ENCODE measurements around the gene ARFGEF3. TPM values are rescaled to one million over a fixed set of nuclear protein-coding genes. Genes with fewer than 3 reads are reported as not detected.

ARFGEF3 gene
- total RNA-seq, 2 donors from 2014 or later = 3.6 to 8.0 TPM

DNA sequence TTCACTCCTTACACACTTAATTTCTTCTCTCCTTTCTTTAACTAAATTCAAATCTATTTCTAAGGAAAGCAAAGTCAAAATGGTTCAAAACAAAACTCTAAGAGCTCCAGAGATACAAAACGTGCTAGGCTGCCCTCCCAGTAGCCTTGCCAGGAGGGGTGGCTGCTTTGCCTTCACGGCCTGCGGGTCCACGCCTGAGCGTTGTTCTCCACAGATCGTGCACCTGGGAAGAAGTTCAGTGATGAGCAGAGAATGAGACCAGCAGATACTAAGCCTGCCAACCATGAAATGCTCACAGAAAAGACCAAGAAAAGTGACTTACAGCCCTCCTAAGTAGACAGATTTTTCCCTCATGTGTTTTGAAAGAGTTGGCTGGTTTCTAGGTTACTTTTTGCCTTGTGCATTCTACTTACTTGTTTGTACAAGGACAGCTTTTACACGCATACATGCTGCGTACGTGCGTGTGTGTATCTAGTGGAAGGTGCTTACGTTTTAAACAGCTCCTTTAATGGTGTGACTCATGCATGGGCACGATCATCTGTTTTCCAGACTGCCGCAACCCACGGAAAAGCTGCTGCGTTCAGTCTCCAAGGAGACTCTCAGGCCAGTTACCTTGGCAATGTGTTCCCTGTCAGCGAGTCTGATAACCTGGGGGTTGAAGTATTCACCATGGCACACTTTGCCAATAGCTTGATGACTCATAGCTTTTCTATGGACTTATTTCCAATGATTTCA is 88.9 kb downstream of the ARFGEF3 start:
- ATAC-seq (replicated peaks) = no peak
- Mint-ChIP-seq H3K27me3 (no peaks in the 10 kb centered on the region), H3K27ac (no peak overlapping the region), H3K4me1 (no peaks in the 10 kb centered on the region), H3K36me3 (ENCODE audit: low read depth) (no peaks in the 10 kb centered on the region), H3K4me3 (no peak overlapping the region), H3K9me3 (no peaks in the 10 kb centered on the region)

GRCh38 chr6:138253731-138254130 is 92.0 kb downstream of the ARFGEF3 start:
- no peaks in the 10 kb centered on the region for H3K9me3 Mint-ChIP-seq
- H3K4me3 Mint-ChIP-seq = no peak overlapping the region
- H3K27me3 Mint-ChIP-seq = no peaks in the 10 kb centered on the region
- H3K36me3 Mint-ChIP-seq (ENCODE audit: low read depth) = no peaks in the 10 kb centered on the region
- no peak overlapping the region for H3K27ac Mint-ChIP-seq
- ATAC-seq (replicated peaks) = no peak
- H3K4me1 Mint-ChIP-seq = no peaks in the 10 kb centered on the region

DNA sequence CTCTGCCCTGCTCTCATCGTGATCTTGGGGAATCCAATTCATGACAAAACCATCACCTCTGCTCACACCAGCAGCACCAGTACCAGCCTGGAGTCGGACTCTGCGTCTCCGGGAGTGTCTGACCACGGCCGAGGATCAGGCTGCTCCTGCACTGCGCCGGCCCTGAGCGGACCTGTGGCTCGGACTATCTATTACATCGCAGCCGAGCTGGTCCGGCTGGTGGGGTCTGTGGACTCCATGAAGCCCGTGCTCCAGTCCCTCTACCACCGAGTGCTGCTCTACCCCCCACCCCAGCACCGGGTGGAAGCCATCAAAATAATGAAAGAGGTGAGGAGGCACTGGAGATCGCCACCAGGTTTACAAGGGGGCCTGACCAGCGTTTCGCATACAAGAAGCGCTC is 93.7 kb downstream of the ARFGEF3 start:
- Mint-ChIP-seq H3K27me3 (peaks cover 3% of the 10 kb centered on the region), H3K27ac (no peak overlapping the region), H3K36me3 (ENCODE audit: low read depth) (no peaks in the 10 kb centered on the region), H3K4me3 (no peak overlapping the region), H3K9me3 (no peaks in the 10 kb centered on the region), H3K4me1 (no peaks in the 10 kb centered on the region)
- ATAC-seq (replicated peaks) = no peak

DNA sequence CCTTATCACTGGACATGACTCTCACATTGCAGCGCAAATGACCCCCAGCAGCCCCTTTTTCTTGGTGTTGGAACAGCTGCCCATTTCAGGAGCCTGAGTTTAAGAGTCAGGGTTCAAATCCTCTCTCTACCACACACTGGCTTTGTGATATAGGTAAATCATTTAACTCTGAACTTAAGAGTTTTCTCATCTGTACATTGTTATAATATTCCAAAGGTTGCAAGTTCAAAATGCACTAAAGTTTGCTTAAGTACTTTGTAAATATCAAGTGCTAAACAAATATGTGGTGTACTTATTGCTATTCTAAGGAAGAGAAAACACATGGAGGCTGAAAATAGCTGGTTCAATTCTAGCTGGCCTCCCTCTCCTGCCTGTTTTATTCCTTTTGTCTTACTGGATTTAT is 95.9 kb downstream of the ARFGEF3 start:
- ATAC-seq (replicated peaks) = no peak
- Mint-ChIP-seq H3K9me3 (no peaks in the 10 kb centered on the region), H3K4me1 (no peaks in the 10 kb centered on the region), H3K36me3 (ENCODE audit: low read depth) (no peaks in the 10 kb centered on the region), H3K4me3 (no peak overlapping the region), H3K27me3 (peaks cover 8% of the 10 kb centered on the region), H3K27ac (no peak overlapping the region)

DNA sequence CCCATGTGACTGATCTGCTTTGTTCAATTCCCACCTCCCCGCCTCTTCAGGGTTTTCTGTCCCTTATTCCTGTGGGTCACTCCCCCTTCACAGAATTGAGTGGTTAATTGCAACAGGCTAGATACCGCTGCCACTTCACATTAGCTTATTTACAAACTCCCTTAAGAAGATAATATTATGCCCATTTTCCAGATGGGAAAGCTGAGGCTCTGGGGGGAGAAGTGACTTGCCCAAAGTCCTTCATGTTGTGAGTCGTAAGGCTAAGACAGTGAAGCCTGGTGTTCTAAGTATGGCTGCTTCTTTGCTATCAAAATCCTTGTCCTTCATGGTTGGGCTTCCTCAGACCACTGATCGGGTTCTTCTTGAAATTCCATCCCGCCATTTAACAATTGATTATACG is 96.5 kb downstream of the ARFGEF3 start:
- Mint-ChIP-seq H3K4me3 (no peak overlapping the region), H3K36me3 (ENCODE audit: low read depth) (no peaks in the 10 kb centered on the region), H3K9me3 (no peaks in the 10 kb centered on the region), H3K27ac (no peak overlapping the region), H3K4me1 (no peaks in the 10 kb centered on the region), H3K27me3 (peaks cover 8% of the 10 kb centered on the region)
- no peak for ATAC-seq (replicated peaks)

DNA sequence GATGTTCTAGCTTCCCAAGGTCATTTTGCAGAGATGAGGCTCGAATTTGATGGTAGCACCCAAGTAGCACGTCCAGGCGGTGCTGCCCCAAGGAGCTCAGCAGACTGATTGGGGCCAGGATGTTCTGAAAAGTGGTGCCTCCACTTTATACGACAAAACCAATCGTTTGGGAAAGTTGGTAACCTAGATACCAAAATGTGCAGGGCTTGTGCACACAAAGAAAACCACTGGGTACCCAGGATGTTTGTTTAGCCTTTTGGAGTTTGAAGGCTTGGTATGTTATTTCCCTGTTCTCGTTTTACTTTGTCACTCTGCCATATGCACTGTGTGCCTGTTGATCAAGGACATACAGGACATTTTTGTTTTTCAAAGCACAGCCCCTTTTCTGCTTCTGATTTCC is 97.3 kb downstream of the ARFGEF3 start:
- Mint-ChIP-seq H3K4me1 (no peaks in the 10 kb centered on the region), H3K27ac (no peak overlapping the region), H3K9me3 (no peaks in the 10 kb centered on the region), H3K27me3 (peaks cover 10% of the 10 kb centered on the region), H3K36me3 (ENCODE audit: low read depth) (no peaks in the 10 kb centered on the region), H3K4me3 (no peak overlapping the region)
- ATAC-seq (replicated peaks) = no peak

- H3K9me3 Mint-ChIP-seq = no peaks in the 10 kb centered on the region
- peaks cover 17% of the 10 kb centered on the region for H3K27me3 Mint-ChIP-seq
- no peaks in the 10 kb centered on the region for H3K36me3 Mint-ChIP-seq (ENCODE audit: low read depth)
- H3K4me1 Mint-ChIP-seq = no peaks in the 10 kb centered on the region
- ATAC-seq (replicated peaks) = no peak
- H3K4me3 Mint-ChIP-seq = no peak overlapping the region
- no peak overlapping the region for H3K27ac Mint-ChIP-seq
These were observed 99.5 kb downstream of the ARFGEF3 start for GRCh38 chr6:138261116-138261780.

- Mint-ChIP-seq H3K27ac (no peak overlapping the region), H3K4me3 (no peak overlapping the region), H3K36me3 (ENCODE audit: low read depth) (no peaks in the 10 kb centered on the region), H3K9me3 (no peaks in the 10 kb centered on the region), H3K4me1 (no peaks in the 10 kb centered on the region), H3K27me3 (peaks cover 20% of the 10 kb centered on the region)
- no peak for ATAC-seq (replicated peaks)
These were observed 102.2 kb downstream of the ARFGEF3 start for GRCh38 chr6:138263963-138264362.

DNA sequence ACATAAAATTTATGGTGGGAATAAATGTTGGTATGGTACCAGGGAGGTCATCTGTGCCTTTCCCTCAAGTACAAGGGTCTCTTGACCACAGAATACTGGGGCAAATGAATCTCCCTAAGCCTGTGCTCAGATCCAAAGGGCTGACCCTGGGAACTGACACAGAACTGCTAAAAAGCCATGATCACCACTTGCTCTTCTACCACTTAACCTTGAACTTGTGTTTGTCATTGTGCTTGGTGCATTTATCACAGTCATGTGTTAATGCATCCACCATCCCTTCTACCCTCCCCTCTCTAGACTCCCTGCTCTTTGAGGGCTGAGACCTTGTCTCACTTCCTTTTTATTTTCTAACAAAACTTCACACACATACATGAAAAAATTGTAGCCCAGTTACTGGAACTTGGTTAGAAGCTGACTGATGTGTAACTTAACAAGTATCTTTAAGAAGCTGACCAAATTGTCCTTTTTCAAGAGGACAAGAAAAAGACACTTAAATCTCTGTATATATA is 102.7 kb downstream of the ARFGEF3 start:
- peaks cover 18% of the 10 kb centered on the region for H3K27me3 Mint-ChIP-seq
- ATAC-seq (replicated peaks) = no peak
- H3K4me1 Mint-ChIP-seq = no peaks in the 10 kb centered on the region
- no peak overlapping the region for H3K4me3 Mint-ChIP-seq
- no peak overlapping the region for H3K27ac Mint-ChIP-seq
- H3K36me3 Mint-ChIP-seq (ENCODE audit: low read depth) = no peaks in the 10 kb centered on the region
- H3K9me3 Mint-ChIP-seq = no peaks in the 10 kb centered on the region

DNA sequence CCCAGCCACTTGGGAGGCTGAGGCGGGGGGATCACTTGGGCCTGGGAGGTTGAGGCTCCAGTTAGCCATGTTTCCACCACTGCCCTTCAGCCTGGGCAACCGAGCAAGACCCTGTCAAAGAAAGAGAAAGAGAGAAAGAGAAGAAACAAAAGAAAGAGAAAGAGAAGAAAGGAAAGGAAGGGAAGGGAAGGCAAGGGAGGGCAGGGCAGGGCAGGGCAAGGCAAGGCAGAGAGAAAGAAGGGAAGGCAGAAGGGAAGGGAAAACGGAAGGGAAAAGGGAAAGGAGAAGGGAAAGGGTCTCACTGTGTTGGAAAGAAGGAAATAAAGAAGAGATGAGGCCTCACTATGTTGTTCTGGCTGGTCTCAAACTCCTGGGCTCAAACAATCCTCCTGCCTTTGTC is 104.4 kb downstream of the ARFGEF3 start:
- Mint-ChIP-seq H3K27me3 (peaks cover 22% of the 10 kb centered on the region), H3K36me3 (ENCODE audit: low read depth) (no peaks in the 10 kb centered on the region), H3K4me1 (no peaks in the 10 kb centered on the region), H3K9me3 (no peaks in the 10 kb centered on the region), H3K4me3 (no peak overlapping the region), H3K27ac (no peak overlapping the region)
- no peak for ATAC-seq (replicated peaks)

- Mint-ChIP-seq H3K4me1 (no peaks in the 10 kb centered on the region), H3K27me3 (peaks cover 17% of the 10 kb centered on the region), H3K36me3 (ENCODE audit: low read depth) (no peaks in the 10 kb centered on the region), H3K9me3 (no peaks in the 10 kb centered on the region), H3K27ac (no peak overlapping the region), H3K4me3 (no peak overlapping the region)
- ATAC-seq (replicated peaks) = no peak
These were observed 106.5 kb downstream of the ARFGEF3 start for GRCh38 chr6:138267971-138268895.

DNA sequence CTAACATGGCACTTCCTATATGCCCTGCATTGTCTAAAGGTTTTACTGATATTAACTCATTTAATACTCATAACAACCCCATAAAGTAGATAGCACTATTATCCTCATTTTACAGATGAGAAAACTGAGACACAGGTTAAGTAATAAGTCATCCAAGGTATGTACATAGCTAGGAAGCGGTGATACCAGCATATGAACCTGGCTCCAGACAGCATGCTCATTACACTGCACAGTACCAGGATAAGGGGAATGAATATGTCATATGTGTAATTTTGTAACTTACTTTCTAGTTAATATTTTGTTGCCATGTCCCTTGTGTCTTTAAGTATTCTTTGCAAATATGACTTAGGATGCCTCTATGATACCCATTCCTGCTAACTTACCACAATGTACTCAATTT is 109.7 kb downstream of the ARFGEF3 start:
- Mint-ChIP-seq H3K27me3 (peaks cover 8% of the 10 kb centered on the region), H3K9me3 (no peaks in the 10 kb centered on the region), H3K4me1 (no peaks in the 10 kb centered on the region), H3K4me3 (no peak overlapping the region), H3K27ac (no peak overlapping the region), H3K36me3 (ENCODE audit: low read depth) (no peaks in the 10 kb centered on the region)
- no peak for ATAC-seq (replicated peaks)

- ATAC-seq (replicated peaks) = no peak
- no peak overlapping the region for H3K4me3 Mint-ChIP-seq
- H3K27me3 Mint-ChIP-seq = peaks cover 8% of the 10 kb centered on the region
- no peaks in the 10 kb centered on the region for H3K4me1 Mint-ChIP-seq
- no peak overlapping the region for H3K27ac Mint-ChIP-seq
- H3K9me3 Mint-ChIP-seq = no peaks in the 10 kb centered on the region
- H3K36me3 Mint-ChIP-seq (ENCODE audit: low read depth) = no peaks in the 10 kb centered on the region
These were observed 111.0 kb downstream of the ARFGEF3 start for GRCh38 chr6:138272533-138273315.

DNA sequence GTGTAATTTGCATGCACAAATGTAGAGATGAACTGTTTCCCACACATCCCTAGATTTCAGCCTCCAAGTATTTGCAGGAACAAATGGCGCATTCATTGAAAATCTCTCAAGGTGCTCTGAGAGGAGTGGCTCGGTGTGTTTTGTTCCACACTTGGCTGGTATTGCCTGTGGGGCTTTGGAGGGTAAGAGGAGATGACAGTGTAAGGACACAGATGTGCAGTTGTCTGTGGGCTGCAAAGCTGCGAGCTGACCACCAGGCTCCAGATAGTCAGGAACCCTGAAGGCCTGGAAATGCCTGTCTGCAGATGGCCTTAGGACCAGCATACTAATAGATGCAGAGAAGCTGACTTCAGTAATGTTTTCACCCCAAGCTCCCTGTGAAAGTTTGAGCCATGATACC is 114.2 kb downstream of the ARFGEF3 start:
- Mint-ChIP-seq H3K36me3 (ENCODE audit: low read depth) (no peaks in the 10 kb centered on the region), H3K27me3 (no peaks in the 10 kb centered on the region), H3K4me3 (no peak overlapping the region), H3K4me1 (no peaks in the 10 kb centered on the region), H3K27ac (no peak overlapping the region), H3K9me3 (no peaks in the 10 kb centered on the region)
- no peak for ATAC-seq (replicated peaks)
